ENCODE results near the gene PIGL. TPM values are rescaled to one million over a fixed set of nuclear protein-coding genes. Genes with fewer than 3 reads are reported as not detected.

The PIGL gene
- total and polyA plus RNA-seq, 2 donors (not counting 1 experiment from before 2014, with no cell fraction given), result 16.4 to 19.3 TPM

DNA sequence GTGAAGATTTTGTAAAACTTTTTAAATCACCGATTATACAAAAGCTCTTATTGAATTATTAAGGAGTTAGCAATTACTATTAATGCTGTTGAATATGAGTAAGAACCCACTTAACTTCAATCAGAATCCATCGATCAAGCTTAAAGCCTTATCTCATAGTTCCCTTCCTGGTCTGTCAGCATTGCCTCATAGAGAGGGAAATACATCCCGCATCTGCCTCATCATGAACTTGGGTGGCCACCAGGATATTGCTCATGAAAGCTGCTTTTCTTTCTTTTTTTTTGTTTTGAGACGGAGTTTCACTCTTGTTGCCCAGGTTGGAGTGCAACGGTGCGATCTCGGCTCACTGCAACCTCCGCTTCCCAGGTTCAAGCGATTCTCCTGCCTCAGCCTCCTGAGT lies 66.7 kb downstream of the PIGL start:
- TF ChIP-seq EZH2 (IDR thresholded peaks at IDR 0.05; ENCODE audit: low read length, missing control alignments) (no peak), CTCF (conservative IDR thresholded peaks at IDR 0.05 in 1 of 2, IDR thresholded peaks at IDR 0.05 in 1 of 2; ENCODE audit: low read depth in 1 of 2, low read length in 2 of 2) (no peak)
- Histone ChIP-seq H3K36me3 (ENCODE audit: control insufficient read depth, insufficient read depth, low read length) (no peaks in the 10 kb centered on the region), H3K9ac (ENCODE audit: insufficient read depth, low read length) (no peak overlapping the region), H3K4me2 (ENCODE audit: extremely low read depth, insufficient read depth, low read length) (no peak overlapping the region), H3K4me3 (replicated peaks in 1 of 4; ENCODE audit: control extremely low read depth in 1 of 4, insufficient read depth in 1 of 4, low read depth in 3 of 4, low read length in 4 of 4) (no peak overlapping the region), H3K9me3 (ENCODE audit: control insufficient read depth, insufficient read depth, low read depth, low read length) (no peaks in the 10 kb centered on the region), H3K4me1 (ENCODE audit: control insufficient read depth, extremely low read depth, insufficient read depth, low read length) (peaks cover 35% of the 10 kb centered on the region), H3K27me3 (ENCODE audit: control insufficient read depth, insufficient read depth, low read length) (no peaks in the 10 kb centered on the region), H3K79me2 (ENCODE audit: control insufficient read depth, insufficient read depth, low read length) (no peaks in the 10 kb centered on the region), H4K20me1 (ENCODE audit: control insufficient read depth, extremely low read depth, insufficient read depth, low read length) (no peaks in the 10 kb centered on the region), H2AFZ (ENCODE audit: low read length) (no peak overlapping the region), H3K27ac (ENCODE audit: insufficient read depth, low read length) (no peak overlapping the region)
- peak; percentile 77 to 89 for DNase-seq (ENCODE audit: low read depth in 2 of 2)

DNA sequence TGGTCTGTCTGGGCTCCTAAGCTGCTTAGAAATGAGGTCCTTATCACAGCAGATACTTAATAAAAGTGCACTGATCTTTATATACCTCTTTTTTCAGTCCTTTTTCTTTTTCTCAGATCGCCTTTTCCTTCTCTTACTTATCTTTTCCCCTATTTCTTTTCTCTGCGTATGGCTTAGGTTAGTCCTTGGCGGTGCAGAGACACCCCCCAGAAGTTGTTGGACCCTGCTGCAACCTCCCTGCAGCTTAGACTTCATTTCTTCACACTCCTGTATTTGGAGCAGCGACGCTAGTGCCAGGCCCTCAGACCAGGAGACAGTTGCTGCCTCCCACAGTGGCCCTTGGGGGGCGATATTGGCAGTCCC lies 68.6 kb downstream of the PIGL start:
- TF ChIP-seq CTCF (conservative IDR thresholded peaks at IDR 0.05 in 1 of 2, IDR thresholded peaks at IDR 0.05 in 1 of 2; ENCODE audit: low read depth in 1 of 2, low read length in 2 of 2) (peak; percentile 45 to 46), EZH2 (IDR thresholded peaks at IDR 0.05; ENCODE audit: low read length, missing control alignments) (no peak)
- H3K4me3 ChIP-seq (replicated peaks in 1 of 4; ENCODE audit: control extremely low read depth in 1 of 4, insufficient read depth in 1 of 4, low read depth in 3 of 4, low read length in 4 of 4), result peak overlapping the region in 2 of 4 experiments; percentile 8 to 43

DNA sequence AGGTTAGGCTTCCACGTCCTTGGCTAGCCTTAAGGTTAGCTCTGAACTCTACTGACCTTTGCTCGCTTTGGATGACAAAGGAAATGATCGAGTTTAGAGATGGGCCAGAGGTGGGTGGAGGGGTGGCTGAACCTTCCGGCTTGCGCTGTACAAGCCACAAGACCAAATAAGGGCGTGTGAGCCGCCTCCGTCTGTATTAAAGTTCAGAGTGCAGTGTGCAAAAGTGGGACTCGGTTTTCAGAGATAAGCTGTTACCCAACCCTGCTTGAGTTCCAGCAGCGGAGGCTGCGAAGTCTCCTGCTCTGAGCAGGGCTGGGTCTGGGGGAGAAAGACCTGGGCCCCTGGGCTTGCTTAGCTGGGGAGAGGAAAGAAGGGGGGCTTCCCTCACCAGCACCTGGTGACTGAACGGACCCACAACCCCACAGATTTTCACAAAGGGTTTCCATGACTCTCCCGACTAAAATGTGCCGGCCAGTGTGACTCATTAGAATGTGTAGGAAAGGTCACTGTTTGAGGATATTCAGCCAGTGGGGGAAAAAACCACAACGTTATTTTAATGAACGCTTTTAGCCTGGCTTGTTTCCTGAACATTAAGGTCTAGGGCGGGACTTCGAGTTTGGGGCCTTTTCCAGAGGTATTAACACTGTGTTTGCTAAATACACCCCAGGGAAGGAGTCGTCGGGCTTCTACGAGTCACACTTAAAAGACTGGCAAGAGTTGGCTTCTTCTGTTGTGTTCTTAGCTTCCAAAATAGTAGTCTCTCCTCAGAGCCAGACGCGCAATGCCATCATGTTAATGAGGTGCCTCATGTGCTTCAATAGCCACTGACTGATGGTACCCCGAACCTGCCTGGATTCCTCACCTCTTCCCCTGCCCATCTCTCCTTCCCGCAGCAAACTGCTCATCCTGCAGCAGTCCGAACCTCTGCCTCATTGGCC lies 69.3 kb downstream of the PIGL start:
- no peaks in the 10 kb centered on the region for H3K36me3 ChIP-seq (ENCODE audit: control insufficient read depth, insufficient read depth, low read length)
- peak overlapping the region; percentile 93 for H3K27ac ChIP-seq (ENCODE audit: insufficient read depth, low read length)
- H3K9me3 ChIP-seq (ENCODE audit: control insufficient read depth, insufficient read depth, low read depth, low read length), result no peaks in the 10 kb centered on the region
- H3K4me3 ChIP-seq (replicated peaks in 1 of 4; ENCODE audit: control extremely low read depth in 1 of 4, insufficient read depth in 1 of 4, low read depth in 3 of 4, low read length in 4 of 4), result peak overlapping the region in 3 of 4 experiments; percentile 19 to 43 (median 36)
- H3K9ac ChIP-seq (ENCODE audit: insufficient read depth, low read length), result peak overlapping the region; percentile 60
- H2AFZ ChIP-seq (ENCODE audit: low read length), result peak overlapping the region; percentile 17
- H3K4me2 ChIP-seq (ENCODE audit: extremely low read depth, insufficient read depth, low read length), result peak overlapping the region; percentile 83
- DNase-seq (ENCODE audit: low read depth in 2 of 2), result peak; percentile 99
- no peaks in the 10 kb centered on the region for H3K27me3 ChIP-seq (ENCODE audit: control insufficient read depth, insufficient read depth, low read length)
- no peaks in the 10 kb centered on the region for H4K20me1 ChIP-seq (ENCODE audit: control insufficient read depth, extremely low read depth, insufficient read depth, low read length)
- H3K4me1 ChIP-seq (ENCODE audit: control insufficient read depth, extremely low read depth, insufficient read depth, low read length), result peaks cover 35% of the 10 kb centered on the region
- no peaks in the 10 kb centered on the region for H3K79me2 ChIP-seq (ENCODE audit: control insufficient read depth, insufficient read depth, low read length)
- TF ChIP-seq EZH2 (IDR thresholded peaks at IDR 0.05; ENCODE audit: low read length, missing control alignments) (no peak), CTCF (conservative IDR thresholded peaks at IDR 0.05 in 1 of 2, IDR thresholded peaks at IDR 0.05 in 1 of 2; ENCODE audit: low read depth in 1 of 2, low read length in 2 of 2) (no peak)

More for the DNA sequence above, 68.6 kb downstream of the PIGL start:
- Histone ChIP-seq H3K27ac (ENCODE audit: insufficient read depth, low read length) (peak overlapping the region; percentile 93), H3K9ac (ENCODE audit: insufficient read depth, low read length) (no peak overlapping the region), H3K27me3 (ENCODE audit: control insufficient read depth, insufficient read depth, low read length) (no peaks in the 10 kb centered on the region), H3K4me1 (ENCODE audit: control insufficient read depth, extremely low read depth, insufficient read depth, low read length) (peaks cover 35% of the 10 kb centered on the region), H3K4me2 (ENCODE audit: extremely low read depth, insufficient read depth, low read length) (peak overlapping the region; percentile 53), H3K9me3 (ENCODE audit: control insufficient read depth, insufficient read depth, low read depth, low read length) (no peaks in the 10 kb centered on the region), H3K36me3 (ENCODE audit: control insufficient read depth, insufficient read depth, low read length) (no peaks in the 10 kb centered on the region), H4K20me1 (ENCODE audit: control insufficient read depth, extremely low read depth, insufficient read depth, low read length) (no peaks in the 10 kb centered on the region), H3K79me2 (ENCODE audit: control insufficient read depth, insufficient read depth, low read length) (no peaks in the 10 kb centered on the region), H2AFZ (ENCODE audit: low read length) (peak overlapping the region; percentile 17)
- no peak for DNase-seq (ENCODE audit: low read depth in 2 of 2)
